ENCODE results near the gene SRCAP.

DNA sequence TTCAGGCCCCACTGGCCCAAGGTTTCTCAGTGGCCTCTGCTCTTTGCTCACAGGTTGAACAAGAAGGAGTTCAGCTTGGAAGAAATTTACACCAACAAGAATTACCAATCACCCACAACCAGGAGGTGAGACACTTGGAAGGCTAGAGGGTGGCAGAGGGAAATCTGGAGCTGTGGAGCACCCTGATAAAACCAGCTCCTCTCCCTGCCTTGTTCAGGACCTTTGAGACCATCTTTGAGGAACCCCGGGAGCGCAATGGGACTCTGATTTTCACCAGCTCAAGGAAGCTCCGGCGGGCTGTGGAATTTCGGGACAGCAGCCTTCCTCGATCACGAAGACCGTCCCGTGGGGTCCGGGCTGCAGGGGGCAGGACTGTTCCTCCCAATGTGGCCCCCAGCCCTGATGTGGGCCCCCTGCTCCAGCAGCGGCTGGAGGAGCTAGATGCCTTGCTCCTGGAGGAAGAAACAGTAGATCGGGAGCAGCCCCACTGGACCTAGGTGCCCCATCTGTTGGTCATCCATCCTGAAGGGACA lies 43.1 kb upstream of the SRCAP start:
- TF ChIP-seq, protein P1, sequence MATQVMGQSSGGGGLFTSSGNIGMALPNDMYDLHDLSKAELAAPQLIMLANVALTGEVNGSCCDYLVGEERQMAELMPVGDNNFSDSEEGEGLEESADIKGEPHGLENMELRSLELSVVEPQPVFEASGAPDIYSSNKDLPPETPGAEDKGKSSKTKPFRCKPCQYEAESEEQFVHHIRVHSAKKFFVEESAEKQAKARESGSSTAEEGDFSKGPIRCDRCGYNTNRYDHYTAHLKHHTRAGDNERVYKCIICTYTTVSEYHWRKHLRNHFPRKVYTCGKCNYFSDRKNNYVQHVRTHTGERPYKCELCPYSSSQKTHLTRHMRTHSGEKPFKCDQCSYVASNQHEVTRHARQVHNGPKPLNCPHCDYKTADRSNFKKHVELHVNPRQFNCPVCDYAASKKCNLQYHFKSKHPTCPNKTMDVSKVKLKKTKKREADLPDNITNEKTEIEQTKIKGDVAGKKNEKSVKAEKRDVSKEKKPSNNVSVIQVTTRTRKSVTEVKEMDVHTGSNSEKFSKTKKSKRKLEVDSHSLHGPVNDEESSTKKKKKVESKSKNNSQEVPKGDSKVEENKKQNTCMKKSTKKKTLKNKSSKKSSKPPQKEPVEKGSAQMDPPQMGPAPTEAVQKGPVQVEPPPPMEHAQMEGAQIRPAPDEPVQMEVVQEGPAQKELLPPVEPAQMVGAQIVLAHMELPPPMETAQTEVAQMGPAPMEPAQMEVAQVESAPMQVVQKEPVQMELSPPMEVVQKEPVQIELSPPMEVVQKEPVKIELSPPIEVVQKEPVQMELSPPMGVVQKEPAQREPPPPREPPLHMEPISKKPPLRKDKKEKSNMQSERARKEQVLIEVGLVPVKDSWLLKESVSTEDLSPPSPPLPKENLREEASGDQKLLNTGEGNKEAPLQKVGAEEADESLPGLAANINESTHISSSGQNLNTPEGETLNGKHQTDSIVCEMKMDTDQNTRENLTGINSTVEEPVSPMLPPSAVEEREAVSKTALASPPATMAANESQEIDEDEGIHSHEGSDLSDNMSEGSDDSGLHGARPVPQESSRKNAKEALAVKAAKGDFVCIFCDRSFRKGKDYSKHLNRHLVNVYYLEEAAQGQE (IDR thresholded peaks at IDR 0.05; ENCODE audit: insufficient read depth in 1 of 2, low read depth in 2 of 2, low read length in 2 of 2): no peak
- TF ChIP-seq POLR2AphosphoS5 (IDR thresholded peaks at IDR 0.05; ENCODE audit: low read depth, low read length) (no peak), SIN3A (IDR thresholded peaks at IDR 0.05; ENCODE audit: borderline replicate concordance, insufficient read depth, low read length) (no peak)
